Astrocyte (in vitro differentiated cells and primary cell): ENCODE data around the gene WASF2.

Source experiments
- EZH2 ChIP-seq: IDR thresholded peaks from 2 replicates; pipeline ENCODE4 v1.6.1; 2012; ENCODE audit warnings: mild to moderate bottlenecking, low read length, inconsistent platforms; ENCODE audit not compliant: insufficient read depth
- TF ChIP-seq, protein P1 (sequence below): IDR thresholded peaks from 2 replicates; pipeline ENCODE4 v1.5.1; 2011; ENCODE audit warnings: low read depth, mild to moderate bottlenecking, inconsistent platforms, low read length, moderate library complexity; ENCODE audit not compliant: insufficient read depth

DNA sequence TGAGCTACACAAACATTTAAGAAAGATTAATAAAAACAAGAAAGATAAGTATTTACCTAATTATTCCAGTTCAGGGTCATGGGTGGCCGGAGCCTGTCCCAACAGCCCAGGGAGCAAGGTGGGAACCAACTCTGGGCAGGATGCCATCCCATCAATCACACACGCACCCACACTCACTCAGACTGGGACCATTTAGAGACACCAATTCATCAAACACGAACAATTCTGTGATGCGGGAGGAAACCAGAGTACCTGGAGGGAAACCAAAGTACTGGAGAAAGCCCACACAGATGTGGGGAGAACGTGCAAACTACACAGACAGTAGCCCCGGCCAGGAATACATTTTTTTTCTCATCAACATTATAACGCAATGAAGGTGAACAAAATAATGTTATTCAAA lies 16.2 kb downstream of the WASF2 start:
- TF ChIP-seq, protein P1, sequence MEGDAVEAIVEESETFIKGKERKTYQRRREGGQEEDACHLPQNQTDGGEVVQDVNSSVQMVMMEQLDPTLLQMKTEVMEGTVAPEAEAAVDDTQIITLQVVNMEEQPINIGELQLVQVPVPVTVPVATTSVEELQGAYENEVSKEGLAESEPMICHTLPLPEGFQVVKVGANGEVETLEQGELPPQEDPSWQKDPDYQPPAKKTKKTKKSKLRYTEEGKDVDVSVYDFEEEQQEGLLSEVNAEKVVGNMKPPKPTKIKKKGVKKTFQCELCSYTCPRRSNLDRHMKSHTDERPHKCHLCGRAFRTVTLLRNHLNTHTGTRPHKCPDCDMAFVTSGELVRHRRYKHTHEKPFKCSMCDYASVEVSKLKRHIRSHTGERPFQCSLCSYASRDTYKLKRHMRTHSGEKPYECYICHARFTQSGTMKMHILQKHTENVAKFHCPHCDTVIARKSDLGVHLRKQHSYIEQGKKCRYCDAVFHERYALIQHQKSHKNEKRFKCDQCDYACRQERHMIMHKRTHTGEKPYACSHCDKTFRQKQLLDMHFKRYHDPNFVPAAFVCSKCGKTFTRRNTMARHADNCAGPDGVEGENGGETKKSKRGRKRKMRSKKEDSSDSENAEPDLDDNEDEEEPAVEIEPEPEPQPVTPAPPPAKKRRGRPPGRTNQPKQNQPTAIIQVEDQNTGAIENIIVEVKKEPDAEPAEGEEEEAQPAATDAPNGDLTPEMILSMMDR: no peak
- TF ChIP-seq EZH2: no peak
